Heart right ventricle (tissue), 16 donors: ENCODE results near the gene CTDSP1. TPM values are rescaled to one million over a fixed set of nuclear protein-coding genes. Genes with fewer than 3 reads are reported as not detected.

Experiments used
- ATAC-seq, 8 donors: fragments of 200-7000 bp; cut with Tn5 transposase; one replicate each; pipeline ENCODE4 v1.9.1; 2020; ENCODE audit warnings: mild to moderate bottlenecking in 8 of 8, moderate library complexity in 8 of 8, moderate number of reproducible peaks in 1 of 8
- DNase-seq, 2 donors: peaks; one replicate each; pipeline ENCODE4 v3.0.0-alpha.2; 2020
- H3K27ac ChIP-seq, 10 donors: fragments of 200-600 bp; sonication (generic) in 2 of 10; one replicate each; pipeline versions ENCODE4 v1.5.0 to v1.8.0; 2020 to 2022; ENCODE audit warnings: mild to moderate bottlenecking in 3 of 10
- H3K27me3 ChIP-seq, 7 donors: fragments of 200-600 bp; one replicate each; pipeline ENCODE4 v1.8.0; 2021 to 2022; ENCODE audit warnings: mild to moderate bottlenecking in 2 of 7
- H3K36me3 ChIP-seq, 9 donors: fragments of 200-600 bp; sonication (generic) in 1 of 9; one replicate each; pipeline versions ENCODE4 v1.5.0 to v1.8.0; 2020 to 2022; ENCODE audit warnings: mild to moderate bottlenecking in 2 of 9
- H3K4me1 ChIP-seq, 9 donors: fragments of 200-600 bp; sonication (generic) in 1 of 9; one replicate each; pipeline versions ENCODE4 v1.5.0 to v1.8.0; 2020 to 2022; ENCODE audit warnings: mild to moderate bottlenecking in 4 of 9
- H3K4me3 ChIP-seq, 10 donors: fragments of 200-600 bp; sonication (generic) in 2 of 10; one replicate each; pipeline versions ENCODE4 v1.5.0 to v1.8.0; 2020 to 2022; ENCODE audit warnings: mild to moderate bottlenecking in 7 of 10, moderate library complexity in 2 of 10
- H3K9me3 ChIP-seq, 11 donors: fragments of 200-600 bp in 10 of 11; sonication (generic) in 2 of 11; one replicate each; pipeline versions ENCODE4 v1.5.0 to v1.8.0; 2013 to 2022; ENCODE audit warnings: mild to moderate bottlenecking in 2 of 11, control low read depth in 1 of 11, moderate library complexity in 1 of 11
- WGBS, 2 donors: extraction: QIAGEN DNeasy Blood & Tissue Kit; methylation state at CpG; one replicate each; pipeline ENCODE4 v1.1.7; 2013; ENCODE audit warnings: inconsistent platforms in 1 of 2; 5-methylcytosine and 5-hydroxymethylcytosine counted together
- intact Hi-C, 10 donors: fragments of 100-400 bp; cut with DNase I; formaldehyde crosslinking; loops; one replicate each; pipeline versions ENCODE4 v1.11.1 to v1.14.2; 2022
- polyA plus RNA-seq, 2 donors: library from polyadenylated mRNA; stranded (reverse); fragments of 200-250 nt; gene quantifications; one replicate each; pipeline ENCODE4 v1.2.3, GENCODE V29; 2013
- total RNA-seq, 10 donors: library from RNA; stranded (reverse); fragmentation: NEBNext Ultra II Directional in 3 of 10; extraction: Animal tissue kit (Norgen Biotek cat#: 25700) in 3 of 10; gene quantifications; one replicate each; pipeline versions ENCODE4 v1.2.1 to v1.2.4, GENCODE V29; 2021 to 2023
- TF ChIP-seq, protein P1 (sequence below), 9 donors: fragments of 200-600 bp; sonication (generic) in 2 of 9; IDR thresholded peaks; one replicate each; pipeline versions ENCODE4 v1.5.0 to v1.8.0; 2021 to 2022; ENCODE audit warnings: antibody characterized with exemption in 9 of 9, mild to moderate bottlenecking in 5 of 9, moderate library complexity in 1 of 9
- donor health status: Arrhythmogenic right ventricular cardiomyopathy.
- donor health status: ischemic (EF 13 %, LVEDD 7.1; RV severe dilation, severe dysfunction).
- donor health status: healthy with polysubstance abuse.
- donor health status: DM: no; HTN: yes; CAD: no.
- donor health status: DM: no; HTN: no; CAD: no.
- donor health status: ischemic (EF 25% LVEDD 6.9; RV normal size, moderate dysfunction).
- donor health status: ischemic (EF 25% LVEDD 5.7; RV mildly dilated, moderate dysfunction).
- donor health status: healthy.
- donor health status: DM: yes; HTN: yes; CAD: no.
- donor health status: Ischemic cardiomyopathy.
- donor health status: ischemic (EF 35%, LVEDD 5.7; RV mildly dilated, moderate dysfunction).
- donor health status: nonischemic (EF 11% LVEDD 7.7; RV severe dilation, severe dysfunction).
- donor health status: DM: yes; HTN: yes; CAD: no.
- donor health status: PGD.
- donor health status: ischemic (EF 29% LVEDD 5.4; RV normal size, mild dysfunction).
- donor health status: nonischemic (EF 23%, LVEDD 6.1; RV moderate dilation, normal function).

The CTDSP1 gene
- total and polyA plus RNA-seq, 12 donors, result 77.9 to 118 (median 89.5) TPM

DNA sequence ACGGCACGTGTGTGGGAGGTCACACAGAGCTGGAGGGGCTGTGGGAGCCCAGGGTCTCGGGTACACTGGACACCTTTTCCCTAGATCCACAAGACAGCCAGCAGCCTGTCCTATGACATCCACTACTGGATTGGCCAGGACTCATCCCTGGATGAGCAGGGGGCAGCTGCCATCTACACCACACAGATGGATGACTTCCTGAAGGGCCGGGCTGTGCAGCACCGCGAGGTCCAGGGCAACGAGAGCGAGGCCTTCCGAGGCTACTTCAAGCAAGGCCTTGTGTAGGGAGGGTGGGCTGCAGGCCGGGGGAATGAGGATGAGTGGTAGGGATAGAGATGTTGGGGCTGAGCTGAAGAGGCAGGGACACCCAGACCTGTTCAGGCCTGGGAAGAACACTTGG lies 25.9 kb downstream of the CTDSP1 start:
- no peaks in the 10 kb centered on the region for H3K27me3 ChIP-seq
- ATAC-seq, result no peak
- H3K9me3 ChIP-seq, result no peaks in the 10 kb centered on the region
- H3K27ac ChIP-seq, result no peak overlapping the region
- H3K4me1 ChIP-seq, result no peaks in the 10 kb centered on the region
- no peaks in the 10 kb centered on the region for H3K36me3 ChIP-seq
- TF ChIP-seq, protein P1, sequence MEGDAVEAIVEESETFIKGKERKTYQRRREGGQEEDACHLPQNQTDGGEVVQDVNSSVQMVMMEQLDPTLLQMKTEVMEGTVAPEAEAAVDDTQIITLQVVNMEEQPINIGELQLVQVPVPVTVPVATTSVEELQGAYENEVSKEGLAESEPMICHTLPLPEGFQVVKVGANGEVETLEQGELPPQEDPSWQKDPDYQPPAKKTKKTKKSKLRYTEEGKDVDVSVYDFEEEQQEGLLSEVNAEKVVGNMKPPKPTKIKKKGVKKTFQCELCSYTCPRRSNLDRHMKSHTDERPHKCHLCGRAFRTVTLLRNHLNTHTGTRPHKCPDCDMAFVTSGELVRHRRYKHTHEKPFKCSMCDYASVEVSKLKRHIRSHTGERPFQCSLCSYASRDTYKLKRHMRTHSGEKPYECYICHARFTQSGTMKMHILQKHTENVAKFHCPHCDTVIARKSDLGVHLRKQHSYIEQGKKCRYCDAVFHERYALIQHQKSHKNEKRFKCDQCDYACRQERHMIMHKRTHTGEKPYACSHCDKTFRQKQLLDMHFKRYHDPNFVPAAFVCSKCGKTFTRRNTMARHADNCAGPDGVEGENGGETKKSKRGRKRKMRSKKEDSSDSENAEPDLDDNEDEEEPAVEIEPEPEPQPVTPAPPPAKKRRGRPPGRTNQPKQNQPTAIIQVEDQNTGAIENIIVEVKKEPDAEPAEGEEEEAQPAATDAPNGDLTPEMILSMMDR (IDR thresholded peaks at IDR 0.05), result no peak
- no peak for DNase-seq
- 88 to 90% methylated on average over 10 of the region's 10 CpGs for WGBS, 2 donors
- H3K4me3 ChIP-seq, result no peak overlapping the region
- intact Hi-C loops, result no loop called here

DNA sequence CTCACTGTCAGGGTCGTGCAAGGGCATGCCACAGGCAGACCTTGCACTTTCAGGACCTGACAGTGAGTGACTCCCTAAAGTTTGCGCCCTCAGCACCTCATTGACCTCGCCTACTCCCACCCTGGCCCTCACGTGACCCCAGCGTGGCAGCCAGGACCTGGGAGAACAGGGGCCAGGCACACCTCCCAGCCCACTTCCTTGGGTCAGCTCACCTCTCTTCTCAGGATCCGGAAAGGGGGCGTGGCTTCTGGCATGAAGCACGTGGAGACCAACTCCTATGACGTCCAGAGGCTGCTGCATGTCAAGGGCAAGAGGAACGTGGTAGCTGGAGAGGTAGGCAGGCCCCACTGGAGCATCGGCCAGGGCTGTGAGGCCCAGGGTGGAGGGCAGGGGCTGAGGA lies 28.1 kb downstream of the CTDSP1 start:
- Histone ChIP-seq H3K9me3 (no peaks in the 10 kb centered on the region), H3K4me1 (no peaks in the 10 kb centered on the region), H3K36me3 (no peaks in the 10 kb centered on the region), H3K27me3 (no peaks in the 10 kb centered on the region), H3K4me3 (no peak overlapping the region), H3K27ac (no peak overlapping the region)
- WGBS, 2 donors, result 59 to 66% methylated on average over 11 of the region's 11 CpGs
- TF ChIP-seq, protein P1 (IDR thresholded peaks at IDR 0.05), result no peak
- ATAC-seq (no peak), DNase-seq (no peak)
- intact Hi-C loops, result no loop called here

DNA sequence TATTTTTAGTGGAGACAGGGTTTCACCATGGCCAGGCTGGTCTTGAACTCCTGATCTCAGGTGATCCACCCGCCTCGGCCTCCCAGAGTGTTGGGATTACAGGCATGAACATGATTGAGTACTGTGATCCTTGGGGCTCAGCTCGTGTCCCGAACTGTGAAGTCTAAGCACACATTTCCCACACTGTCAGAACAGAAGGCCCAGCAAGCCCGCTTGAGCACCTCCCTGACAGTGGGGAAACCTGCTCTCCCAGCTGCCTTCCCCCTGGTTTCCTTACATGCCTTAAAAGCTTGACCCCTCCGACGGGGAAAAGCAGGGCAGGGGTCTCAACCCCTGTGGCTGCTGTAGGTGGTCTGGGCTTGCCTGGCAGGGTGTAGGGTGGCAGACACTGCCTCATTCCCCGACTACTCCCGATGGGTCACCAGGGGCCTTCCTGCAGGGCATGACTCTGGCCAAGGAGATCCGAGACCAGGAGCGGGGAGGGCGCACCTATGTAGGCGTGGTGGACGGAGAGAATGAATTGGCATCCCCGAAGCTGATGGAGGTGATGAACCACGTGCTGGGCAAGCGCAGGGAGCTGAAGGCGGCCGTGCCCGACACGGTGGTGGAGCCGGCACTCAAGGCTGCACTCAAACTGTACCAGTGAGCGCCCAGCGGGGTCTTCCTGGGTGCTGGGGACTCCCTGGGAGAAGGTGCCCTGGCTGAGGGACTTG lies 29.3 kb downstream of the CTDSP1 start:
- H3K4me1 ChIP-seq, result no peaks in the 10 kb centered on the region
- intact Hi-C loops, result no loop called here
- no peaks in the 10 kb centered on the region for H3K27me3 ChIP-seq
- H3K9me3 ChIP-seq, result no peaks in the 10 kb centered on the region
- TF ChIP-seq, protein P1 (IDR thresholded peaks at IDR 0.05), result no peak
- no peak overlapping the region for H3K27ac ChIP-seq
- WGBS, 2 donors, result 92 to 96% methylated on average over 24 of the region's 24 CpGs
- no peak overlapping the region for H3K4me3 ChIP-seq
- DNase-seq (no peak), ATAC-seq (no peak)
- no peaks in the 10 kb centered on the region for H3K36me3 ChIP-seq

DNA sequence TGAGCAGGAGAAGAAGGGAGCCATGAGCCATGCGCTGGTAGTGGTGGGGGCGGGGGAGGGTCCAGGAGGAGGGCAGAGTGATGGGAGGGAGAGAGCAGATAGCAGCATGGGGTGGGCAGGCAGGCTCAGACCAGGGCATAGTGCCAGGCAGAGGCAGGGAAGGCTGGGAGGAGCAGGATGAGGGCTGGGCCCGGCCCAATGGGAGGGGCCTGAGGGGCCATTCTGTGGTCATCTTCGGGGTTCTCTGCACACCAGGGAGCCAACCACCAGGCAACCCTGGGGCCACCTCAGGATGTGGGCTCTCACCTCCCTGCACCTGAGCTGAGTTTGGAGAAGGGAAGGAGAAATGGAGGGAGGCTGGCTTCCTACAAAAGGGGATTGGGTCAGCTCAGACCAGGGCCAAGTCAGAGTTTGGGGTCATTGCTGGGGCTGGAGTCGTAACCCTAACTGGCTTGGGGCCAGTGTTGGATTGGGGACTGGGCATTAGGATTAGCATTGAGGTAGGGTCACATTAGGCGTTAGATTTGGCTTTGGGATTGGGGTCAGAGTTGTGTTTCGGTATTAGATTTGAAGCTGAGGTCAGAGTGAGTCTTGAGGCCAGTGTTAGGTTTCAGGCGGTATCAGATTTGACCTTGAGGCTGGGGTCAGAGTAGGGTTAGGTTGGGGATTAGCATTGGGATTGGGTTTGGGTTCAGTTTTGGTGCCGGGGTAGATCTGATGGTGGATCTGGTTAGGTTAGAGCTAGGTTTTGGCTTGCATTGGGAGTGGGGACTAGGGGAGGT lies 30.4 kb downstream of the CTDSP1 start:
- Histone ChIP-seq H3K27me3 (no peaks in the 10 kb centered on the region), H3K36me3 (no peaks in the 10 kb centered on the region), H3K4me1 (no peaks in the 10 kb centered on the region), H3K4me3 (no peak overlapping the region), H3K27ac (no peak overlapping the region), H3K9me3 (no peaks in the 10 kb centered on the region)
- 61 to 72% methylated on average over 9 of the region's 9 CpGs for WGBS, 2 donors
- intact Hi-C loops, result no loop called here
- DNase-seq (no peak), ATAC-seq (peak in 1 of 8 donors; percentile 13)
- TF ChIP-seq, protein P1 (IDR thresholded peaks at IDR 0.05), result no peak
